H9 (cell line): Measurements from ENCODE around the gene PRKD3. TPM values are rescaled to one million over a fixed set of nuclear protein-coding genes. Genes with fewer than 3 reads are reported as not detected.

Source experiments
- DNase-seq: peaks from one replicate; pipeline ENCODE4 v3.0.0-alpha.2; 2017
- H2AFZ ChIP-seq: one replicate; pipeline ENCODE4 v1.6.1; 2013; ENCODE audit warnings: mild to moderate bottlenecking, low read length, control low read depth, moderate library complexity
- H2AK5ac ChIP-seq: 2 replicates; pipeline ENCODE4 v1.6.1; 2013; ENCODE audit warnings: low read length, control low read depth, mixed read lengths; ENCODE audit not compliant: insufficient read length
- H2BK120ac ChIP-seq: one replicate; pipeline ENCODE4 v1.6.1; 2013; ENCODE audit warnings: low read depth, mild to moderate bottlenecking, low read length, control low read depth, inconsistent platforms; ENCODE audit not compliant: poor library complexity, severe bottlenecking
- H2BK12ac ChIP-seq: 2 replicates; pipeline ENCODE4 v1.6.1; 2013; ENCODE audit warnings: low read length, control low read depth, mixed read lengths, low read depth; ENCODE audit not compliant: insufficient read length
- H2BK15ac ChIP-seq: 2 replicates; pipeline ENCODE4 v1.6.1; 2013; ENCODE audit warnings: low read depth, low read length, control low read depth
- H2BK20ac ChIP-seq: one replicate; pipeline ENCODE4 v1.6.1; 2013; ENCODE audit warnings: low read depth, mild to moderate bottlenecking, low read length, control low read depth, inconsistent platforms; ENCODE audit not compliant: poor library complexity, severe bottlenecking
- H2BK5ac ChIP-seq: 2 replicates; pipeline ENCODE4 v1.6.1; 2013; ENCODE audit warnings: low read length, control low read depth, mixed read lengths; ENCODE audit not compliant: insufficient read length
- H3K14ac ChIP-seq: 2 replicates; pipeline ENCODE4 v1.6.1; 2013; ENCODE audit warnings: low read length, control low read depth; ENCODE audit not compliant: insufficient read depth
- H3K18ac ChIP-seq: 2 replicates; pipeline ENCODE4 v1.6.1; 2013; ENCODE audit warnings: low read depth, mild to moderate bottlenecking, mixed read lengths, low read length, control low read depth; ENCODE audit not compliant: insufficient read length
- H3K23ac ChIP-seq: 2 replicates; pipeline ENCODE4 v1.6.1; 2013; ENCODE audit warnings: low read length, control low read depth, mixed read lengths, low read depth; ENCODE audit not compliant: insufficient read length
- H3K23me2 ChIP-seq: 2 replicates; pipeline ENCODE4 v1.6.1; 2013; ENCODE audit warnings: low read depth, mild to moderate bottlenecking, mixed read lengths, low read length, control low read depth; ENCODE audit not compliant: insufficient read length, poor library complexity, severe bottlenecking
- H3K27ac ChIP-seq: 2 replicates; pipeline ENCODE4 v1.5.1; 2013; ENCODE audit warnings: low read length, control low read depth, mixed read lengths, low read depth; ENCODE audit not compliant: insufficient read length
- H3K27me3 ChIP-seq: 2 replicates; pipeline ENCODE4 v1.6.1; 2013; ENCODE audit warnings: low read length, control low read depth, inconsistent platforms; ENCODE audit not compliant: insufficient read depth
- H3K4ac ChIP-seq: 2 replicates; pipeline ENCODE4 v1.6.1; 2013; ENCODE audit warnings: low read depth, mild to moderate bottlenecking, control low read depth, inconsistent platforms, low read length, moderate library complexity
- H3K4me1 ChIP-seq: 2 replicates; pipeline ENCODE4 v1.6.1; 2013; ENCODE audit warnings: low read length, control low read depth, inconsistent platforms; ENCODE audit not compliant: insufficient read depth
- H3K4me2 ChIP-seq: 2 replicates; pipeline ENCODE4 v1.6.1; 2013; ENCODE audit warnings: low read length, control low read depth, mixed read lengths; ENCODE audit not compliant: insufficient read length, insufficient read depth
- H3K56ac ChIP-seq: 2 replicates; pipeline ENCODE4 v1.6.1; 2013; ENCODE audit warnings: low read depth, mild to moderate bottlenecking, mixed read lengths, low read length, control low read depth; ENCODE audit not compliant: insufficient read length
- H3K79me1 ChIP-seq: 2 replicates; pipeline ENCODE4 v1.6.1; 2013; ENCODE audit warnings: low read depth, mild to moderate bottlenecking, moderate library complexity, low read length, control low read depth, inconsistent platforms; ENCODE audit not compliant: insufficient read depth, poor library complexity, severe bottlenecking
- H3K79me2 ChIP-seq: 2 replicates; pipeline ENCODE4 v1.6.1; 2013; ENCODE audit warnings: low read length, control low read depth, inconsistent platforms; ENCODE audit not compliant: insufficient read depth
- H3K9ac ChIP-seq: 2 replicates; pipeline ENCODE4 v1.6.1; 2013; ENCODE audit warnings: low read length, control low read depth, mixed read lengths; ENCODE audit not compliant: insufficient read length; ENCODE audit errors: extremely low read depth
- H3K9me3 ChIP-seq: one replicate; pipeline ENCODE4 v1.6.1; 2013; ENCODE audit warnings: low read depth, low read length, inconsistent platforms; ENCODE audit not compliant: control insufficient read depth
- H3T11ph ChIP-seq: one replicate; pipeline ENCODE4 v1.6.1; 2013; ENCODE audit warnings: mild to moderate bottlenecking, low read length, control low read depth, inconsistent platforms
- H4K20me1 ChIP-seq: one replicate; pipeline ENCODE4 v1.6.1; 2013; ENCODE audit not compliant: control insufficient read depth, insufficient read length, insufficient read depth
- H4K5ac ChIP-seq: 2 replicates; pipeline ENCODE4 v1.6.1; 2013; ENCODE audit warnings: low read depth, mild to moderate bottlenecking, mixed read lengths, low read length, control low read depth; ENCODE audit not compliant: insufficient read length
- H4K8ac ChIP-seq: replicated peaks from 2 replicates; pipeline ENCODE4 v1.6.1; 2013; ENCODE audit warnings: low read length, control low read depth, mixed read lengths, low read depth; ENCODE audit not compliant: insufficient read length
- H4K91ac ChIP-seq: 2 replicates; pipeline ENCODE4 v1.6.1; 2013; ENCODE audit warnings: low read depth, mild to moderate bottlenecking, moderate library complexity, mixed read lengths, low read length, control low read depth; ENCODE audit not compliant: insufficient read length
- H3K27ac Mint-ChIP-seq, 3 experiments: 2 replicates in 2 of 3; 3 replicates in 1 of 3; pipeline ENCODE4 v1.8.0; 2020 to 2021; ENCODE audit warnings: mixed read lengths in 3 of 3, mild to moderate bottlenecking in 1 of 3, moderate library complexity in 1 of 3
- H3K27me3 Mint-ChIP-seq: 2 replicates; pipeline ENCODE4 v1.8.0; 2021; ENCODE audit warnings: low read depth, mild to moderate bottlenecking, moderate library complexity, mixed read lengths
- H3K36me3 Mint-ChIP-seq, 3 experiments: 2 replicates in 2 of 3; 3 replicates in 1 of 3; pipeline ENCODE4 v1.8.0; 2020 to 2021; ENCODE audit warnings: low read depth in 3 of 3, mixed read lengths in 3 of 3; ENCODE audit not compliant: insufficient read depth in 1 of 3
- H3K4me1 Mint-ChIP-seq, 2 experiments: 2 replicates each; pipeline ENCODE4 v1.8.0; 2020; ENCODE audit warnings: mixed read lengths in 2 of 2
- H3K4me3 Mint-ChIP-seq, 2 experiments: 2 replicates in 1 of 2; 3 replicates in 1 of 2; pipeline ENCODE4 v1.8.0; 2020 to 2021; ENCODE audit warnings: mild to moderate bottlenecking in 2 of 2, mixed read lengths in 2 of 2, moderate library complexity in 1 of 2
- H3K9me3 Mint-ChIP-seq, 2 experiments: 2 replicates in 1 of 2; 3 replicates in 1 of 2; pipeline ENCODE4 v1.8.0; 2020; ENCODE audit warnings: mild to moderate bottlenecking in 2 of 2, mixed read lengths in 2 of 2, moderate library complexity in 1 of 2
- total RNA-seq: library from RNA; stranded (reverse); gene quantifications from 2 replicates; pipeline ENCODE4 v1.2.1, GENCODE V29; 2021
- TF ChIP-seq, protein P1 (sequence below): fragments of 200-600 bp; sonication (generic); conservative IDR thresholded peaks from 3 replicates; pipeline ENCODE4 v1.8.0; 2021; ENCODE audit warnings: antibody characterized with exemption, mild to moderate bottlenecking

The PRKD3 gene
- total RNA-seq, 1 experiment from 2014 or later, result 63.3 TPM

DNA sequence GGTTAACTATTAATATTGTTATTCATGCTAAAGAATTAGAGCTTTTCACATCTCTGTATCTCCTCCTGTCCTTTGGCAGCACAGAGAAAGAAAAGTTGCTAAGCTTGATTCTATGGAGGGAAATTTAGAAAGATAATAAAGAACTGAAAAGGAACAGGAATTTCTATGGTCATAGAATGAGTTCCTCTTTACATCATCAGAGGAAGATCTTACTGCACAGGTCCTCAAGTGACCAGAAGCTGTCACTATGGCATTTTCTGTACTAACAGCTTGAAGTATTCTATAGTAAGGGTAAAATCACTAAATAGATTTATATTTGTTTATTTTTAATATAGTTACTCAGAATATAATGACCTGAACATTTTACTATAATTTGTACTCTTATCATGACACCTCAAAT, 6.0 kb upstream of the PRKD3 start:
- Histone ChIP-seq H2AK5ac (no peak overlapping the region), H2BK120ac (no peak overlapping the region), H3K4me1 (no peaks in the 10 kb centered on the region), H3K18ac (no peak overlapping the region), H3K9ac (no peak overlapping the region), H3K79me1 (no peaks in the 10 kb centered on the region), H3K4ac (no peak overlapping the region), H2BK5ac (no peak overlapping the region), H3K27me3 (no peaks in the 10 kb centered on the region), H4K91ac (no peak overlapping the region), H4K20me1 (no peaks in the 10 kb centered on the region), H3K79me2 (no peaks in the 10 kb centered on the region), H2BK12ac (no peak overlapping the region), H3K23me2 (no peaks in the 10 kb centered on the region), H3K14ac (no peak overlapping the region), H2AFZ (no peak overlapping the region), H3K56ac (no peak overlapping the region), H3K9me3 (no peaks in the 10 kb centered on the region), H3K27ac (no peak overlapping the region), H3T11ph (no peak overlapping the region), H4K8ac (no peak overlapping the region), H4K5ac (no peak overlapping the region), H2BK20ac (no peak overlapping the region), H3K4me2 (no peak overlapping the region), H3K23ac (no peak overlapping the region), H2BK15ac (no peak overlapping the region)
- H3K4me3 Mint-ChIP-seq, result no peak overlapping the region
- H3K27me3 Mint-ChIP-seq, result peaks cover 11% of the 10 kb centered on the region
- no peak for DNase-seq
- H3K36me3 Mint-ChIP-seq, result no peaks in the 10 kb centered on the region
- no peak overlapping the region for H3K27ac Mint-ChIP-seq
- no peaks in the 10 kb centered on the region for H3K9me3 Mint-ChIP-seq
- TF ChIP-seq, protein P1, sequence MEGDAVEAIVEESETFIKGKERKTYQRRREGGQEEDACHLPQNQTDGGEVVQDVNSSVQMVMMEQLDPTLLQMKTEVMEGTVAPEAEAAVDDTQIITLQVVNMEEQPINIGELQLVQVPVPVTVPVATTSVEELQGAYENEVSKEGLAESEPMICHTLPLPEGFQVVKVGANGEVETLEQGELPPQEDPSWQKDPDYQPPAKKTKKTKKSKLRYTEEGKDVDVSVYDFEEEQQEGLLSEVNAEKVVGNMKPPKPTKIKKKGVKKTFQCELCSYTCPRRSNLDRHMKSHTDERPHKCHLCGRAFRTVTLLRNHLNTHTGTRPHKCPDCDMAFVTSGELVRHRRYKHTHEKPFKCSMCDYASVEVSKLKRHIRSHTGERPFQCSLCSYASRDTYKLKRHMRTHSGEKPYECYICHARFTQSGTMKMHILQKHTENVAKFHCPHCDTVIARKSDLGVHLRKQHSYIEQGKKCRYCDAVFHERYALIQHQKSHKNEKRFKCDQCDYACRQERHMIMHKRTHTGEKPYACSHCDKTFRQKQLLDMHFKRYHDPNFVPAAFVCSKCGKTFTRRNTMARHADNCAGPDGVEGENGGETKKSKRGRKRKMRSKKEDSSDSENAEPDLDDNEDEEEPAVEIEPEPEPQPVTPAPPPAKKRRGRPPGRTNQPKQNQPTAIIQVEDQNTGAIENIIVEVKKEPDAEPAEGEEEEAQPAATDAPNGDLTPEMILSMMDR, result no peak
- no peaks in the 10 kb centered on the region; a peak in 1 of 4 replicates for H3K4me1 Mint-ChIP-seq
